ENCODE measurements around the gene CEP104.
A peak's percentile ranks its signal among the peaks of the same experiment; 100 is the strongest.

The CEP104 gene

GRCh38 chr1:3904006-3904842 is 47.2 kb upstream of the CEP104 start:
- in situ Hi-C loops (cut with HindIII; ENCODE audit: low sequenced_read_pairs), result no loop called here
- DNase-seq (ENCODE audit: low read depth), result no peak
- no peak overlapping the region for H3K4me3 ChIP-seq (ENCODE audit: low read depth, low read length)
- TF ChIP-seq, protein P1, sequence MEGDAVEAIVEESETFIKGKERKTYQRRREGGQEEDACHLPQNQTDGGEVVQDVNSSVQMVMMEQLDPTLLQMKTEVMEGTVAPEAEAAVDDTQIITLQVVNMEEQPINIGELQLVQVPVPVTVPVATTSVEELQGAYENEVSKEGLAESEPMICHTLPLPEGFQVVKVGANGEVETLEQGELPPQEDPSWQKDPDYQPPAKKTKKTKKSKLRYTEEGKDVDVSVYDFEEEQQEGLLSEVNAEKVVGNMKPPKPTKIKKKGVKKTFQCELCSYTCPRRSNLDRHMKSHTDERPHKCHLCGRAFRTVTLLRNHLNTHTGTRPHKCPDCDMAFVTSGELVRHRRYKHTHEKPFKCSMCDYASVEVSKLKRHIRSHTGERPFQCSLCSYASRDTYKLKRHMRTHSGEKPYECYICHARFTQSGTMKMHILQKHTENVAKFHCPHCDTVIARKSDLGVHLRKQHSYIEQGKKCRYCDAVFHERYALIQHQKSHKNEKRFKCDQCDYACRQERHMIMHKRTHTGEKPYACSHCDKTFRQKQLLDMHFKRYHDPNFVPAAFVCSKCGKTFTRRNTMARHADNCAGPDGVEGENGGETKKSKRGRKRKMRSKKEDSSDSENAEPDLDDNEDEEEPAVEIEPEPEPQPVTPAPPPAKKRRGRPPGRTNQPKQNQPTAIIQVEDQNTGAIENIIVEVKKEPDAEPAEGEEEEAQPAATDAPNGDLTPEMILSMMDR (IDR thresholded peaks at IDR 0.05; ENCODE audit: low read depth, low read length, missing control alignments), result no peak

DNA sequence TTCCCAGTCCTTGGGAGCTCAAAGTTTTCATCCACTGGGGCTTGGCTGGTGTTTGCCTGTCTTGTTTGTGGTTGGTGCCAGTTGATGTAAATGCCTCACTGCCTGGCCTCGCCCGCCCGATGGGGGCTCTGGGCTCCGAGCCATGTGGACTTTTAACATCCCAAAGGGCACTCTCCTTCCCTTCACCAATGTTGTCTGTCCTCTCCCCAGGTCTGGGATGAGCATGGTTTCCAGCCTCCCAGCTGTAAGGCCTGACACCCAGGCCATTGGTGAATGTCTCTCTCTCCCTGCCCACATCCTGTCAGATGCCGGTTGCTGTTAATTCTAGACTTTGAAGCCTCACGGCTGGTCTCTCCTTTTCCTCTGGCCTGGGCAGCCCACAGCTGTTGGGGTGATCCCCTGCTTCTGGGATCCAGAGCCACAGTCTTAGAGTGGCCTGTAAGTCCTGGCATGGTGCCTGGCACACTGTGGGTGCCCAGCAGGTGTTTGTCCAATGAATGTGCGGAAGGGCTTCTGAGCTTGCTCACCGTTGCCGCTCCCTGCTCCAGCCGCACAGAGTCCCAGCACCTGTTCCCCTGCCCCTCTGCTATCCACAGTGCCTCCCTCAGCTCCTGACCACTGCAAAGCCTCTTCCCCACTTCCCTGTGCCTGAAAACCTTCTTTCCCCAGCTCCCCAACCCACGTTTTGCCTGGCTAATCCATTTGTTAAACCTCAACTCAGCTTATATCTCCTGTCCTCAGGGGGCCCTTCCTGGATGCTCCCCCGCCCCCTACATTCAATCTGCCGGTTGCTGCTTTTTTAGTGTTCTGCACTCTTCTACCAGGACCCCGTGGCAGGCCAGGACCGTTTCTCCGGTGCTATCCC is 46.4 kb upstream of the CEP104 start:
- H3K4me3 ChIP-seq (ENCODE audit: low read depth, low read length), result no peak overlapping the region
- TF ChIP-seq, protein P1 (IDR thresholded peaks at IDR 0.05; ENCODE audit: low read depth, low read length, missing control alignments), result no peak
- in situ Hi-C loops (cut with HindIII; ENCODE audit: low sequenced_read_pairs), result no loop called here
- DNase-seq (ENCODE audit: low read depth), result no peak

DNA sequence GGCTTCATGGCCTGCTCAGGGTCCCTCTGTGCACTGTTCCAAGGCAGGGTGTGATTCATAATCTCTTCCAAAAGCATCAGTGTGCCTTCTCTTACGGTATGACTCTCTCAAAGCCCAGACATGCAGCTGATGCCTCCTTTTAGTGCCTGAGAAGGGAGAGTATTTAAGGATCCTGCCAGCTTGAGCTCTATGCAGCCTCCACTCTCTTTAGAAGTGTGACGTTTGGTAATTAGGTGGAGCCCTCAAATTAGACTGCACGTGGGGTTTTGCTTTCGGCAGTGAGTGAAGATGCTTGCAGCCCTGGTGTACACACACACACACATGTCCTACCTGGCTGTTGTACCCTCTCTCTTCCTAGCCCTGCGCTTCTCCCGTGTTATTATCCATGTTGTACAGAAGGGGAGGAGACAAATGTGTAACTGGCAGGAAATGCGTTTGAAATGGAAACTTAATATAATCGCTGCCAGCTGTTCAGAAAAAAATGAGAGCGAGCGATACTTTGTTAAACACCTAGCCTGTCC is 45.6 kb upstream of the CEP104 start:
- TF ChIP-seq, protein P1 (IDR thresholded peaks at IDR 0.05; ENCODE audit: low read depth, low read length, missing control alignments), result no peak
- in situ Hi-C loops (cut with HindIII; ENCODE audit: low sequenced_read_pairs), result no loop called here
- no peak overlapping the region for H3K4me3 ChIP-seq (ENCODE audit: low read depth, low read length)
- DNase-seq (ENCODE audit: low read depth), result no peak

DNA sequence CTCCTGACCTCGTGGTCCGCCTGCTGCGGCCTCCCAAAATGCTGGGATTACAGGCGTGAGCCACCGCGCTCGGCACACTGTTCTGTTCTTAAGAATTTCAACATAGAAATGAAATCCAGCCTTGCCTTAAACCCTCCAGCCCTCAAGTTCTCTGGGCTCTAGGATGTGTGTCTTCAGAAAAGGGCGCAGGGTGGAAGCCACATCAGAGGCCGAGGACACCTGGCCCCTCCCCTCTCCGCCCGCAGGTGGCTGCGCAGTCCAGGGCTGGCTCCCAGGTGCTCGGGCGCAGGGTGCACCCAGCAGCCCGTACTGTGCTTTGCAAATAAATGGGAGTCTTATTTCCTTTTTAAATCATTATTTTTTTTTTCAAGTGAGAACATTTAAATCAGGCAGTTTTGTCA is 45.1 kb upstream of the CEP104 start:
- TF ChIP-seq, protein P1 (IDR thresholded peaks at IDR 0.05; ENCODE audit: low read depth, low read length, missing control alignments), result no peak
- in situ Hi-C loops (cut with HindIII; ENCODE audit: low sequenced_read_pairs), result no loop called here
- no peak overlapping the region for H3K4me3 ChIP-seq (ENCODE audit: low read depth, low read length)
- DNase-seq (ENCODE audit: low read depth), result no peak

DNA sequence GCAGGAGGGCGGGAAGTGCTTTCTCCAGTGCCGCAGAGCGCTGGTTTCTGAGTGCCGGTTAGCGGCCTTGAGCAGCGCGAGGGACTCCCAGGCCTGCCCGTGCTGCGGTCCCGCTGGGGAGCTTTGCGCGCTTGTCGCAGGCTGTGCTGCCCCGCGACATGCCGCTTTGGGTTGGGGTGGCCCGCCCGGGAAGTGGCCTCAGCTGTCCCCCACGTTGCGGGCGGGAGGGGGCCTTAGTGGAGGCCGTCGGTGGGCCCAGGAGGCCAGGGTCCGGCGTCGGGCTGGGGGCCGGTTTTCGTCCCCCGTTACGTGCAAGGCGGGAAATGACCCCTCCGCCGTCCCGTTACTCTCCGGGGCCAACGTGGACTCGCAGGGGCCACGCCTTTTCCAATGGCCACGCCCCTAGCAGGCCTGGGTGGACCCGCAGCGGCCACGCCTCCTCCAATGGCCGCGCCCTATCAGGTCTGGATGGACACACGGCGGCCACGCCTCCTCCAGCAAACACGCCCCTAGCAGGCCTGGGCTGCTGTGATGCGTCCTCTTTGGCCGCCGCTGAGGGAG is 44.0 kb upstream of the CEP104 start:
- TF ChIP-seq, protein P1 (IDR thresholded peaks at IDR 0.05; ENCODE audit: low read depth, low read length, missing control alignments), result no peak
- in situ Hi-C loops (cut with HindIII; ENCODE audit: low sequenced_read_pairs), result no loop called here
- H3K4me3 ChIP-seq (ENCODE audit: low read depth, low read length), result peak overlapping the region; percentile 95
- peak; percentile 90 for DNase-seq (ENCODE audit: low read depth)

Data from astrocyte of the cerebellum (primary cell).